Stomach (tissue), 4 donors: Measurements from ENCODE around the gene MBNL2.

ENCODE experiments used
- EP300 ChIP-seq: sonication (generic); formaldehyde crosslinking; IDR thresholded peaks from one replicate; pipeline ENCODE4 v1.6.1; 2017; ENCODE audit warnings: antibody characterized with exemption
- POLR2AphosphoS5 ChIP-seq, 3 donors: sonication (generic); formaldehyde crosslinking; IDR thresholded peaks; one replicate each; pipeline ENCODE4 v1.6.1; 2016; ENCODE audit warnings: antibody characterized with exemption in 3 of 3
- TF ChIP-seq, protein P1 (sequence below), 7 experiments: fragments of 450-650 bp in 4 of 7; fragments of 200-600 bp in 3 of 7; sonication (generic) in 3 of 7; IDR thresholded peaks; one replicate each; pipeline ENCODE4 v1.5.1; 2016 to 2019; ENCODE audit warnings: antibody characterized with exemption in 7 of 7, control low read depth in 2 of 7, mild to moderate bottlenecking in 1 of 7

DNA sequence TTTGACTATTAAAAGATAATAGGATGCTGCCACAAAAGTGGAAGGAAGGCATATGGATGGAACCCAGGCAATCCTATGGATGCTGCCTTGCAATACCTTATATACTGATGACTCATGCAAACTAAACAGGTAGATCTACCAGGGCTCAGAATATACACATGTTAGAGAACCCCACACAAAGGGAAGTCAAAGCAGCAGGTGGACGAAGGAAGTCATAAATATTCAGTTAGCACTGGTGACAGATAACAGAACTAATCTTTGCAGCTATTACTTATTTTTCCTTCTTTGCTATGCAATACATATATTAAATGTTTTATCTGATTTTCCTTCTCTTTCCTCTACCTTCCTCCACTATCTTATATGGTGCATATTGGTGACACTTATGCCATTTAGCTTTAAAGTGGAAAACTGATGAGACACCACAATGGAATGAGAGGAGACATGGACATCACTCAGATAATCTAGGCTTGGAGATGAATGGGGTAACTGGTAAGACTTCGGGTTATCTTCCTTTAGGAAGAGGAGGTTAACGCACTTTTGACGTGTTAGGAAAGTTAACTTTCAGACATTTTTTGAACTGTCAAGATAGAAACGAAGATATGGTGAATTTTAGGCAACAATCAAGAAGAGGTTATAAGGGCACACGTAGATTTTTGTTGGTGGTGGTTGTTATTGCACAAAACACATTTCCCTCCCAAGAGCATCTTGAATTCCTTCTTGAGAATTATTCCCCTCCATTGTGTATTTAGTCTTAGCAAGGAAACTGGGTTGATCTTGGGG lies 39.8 kb upstream of the MBNL2 start:
- TF ChIP-seq, protein P1, sequence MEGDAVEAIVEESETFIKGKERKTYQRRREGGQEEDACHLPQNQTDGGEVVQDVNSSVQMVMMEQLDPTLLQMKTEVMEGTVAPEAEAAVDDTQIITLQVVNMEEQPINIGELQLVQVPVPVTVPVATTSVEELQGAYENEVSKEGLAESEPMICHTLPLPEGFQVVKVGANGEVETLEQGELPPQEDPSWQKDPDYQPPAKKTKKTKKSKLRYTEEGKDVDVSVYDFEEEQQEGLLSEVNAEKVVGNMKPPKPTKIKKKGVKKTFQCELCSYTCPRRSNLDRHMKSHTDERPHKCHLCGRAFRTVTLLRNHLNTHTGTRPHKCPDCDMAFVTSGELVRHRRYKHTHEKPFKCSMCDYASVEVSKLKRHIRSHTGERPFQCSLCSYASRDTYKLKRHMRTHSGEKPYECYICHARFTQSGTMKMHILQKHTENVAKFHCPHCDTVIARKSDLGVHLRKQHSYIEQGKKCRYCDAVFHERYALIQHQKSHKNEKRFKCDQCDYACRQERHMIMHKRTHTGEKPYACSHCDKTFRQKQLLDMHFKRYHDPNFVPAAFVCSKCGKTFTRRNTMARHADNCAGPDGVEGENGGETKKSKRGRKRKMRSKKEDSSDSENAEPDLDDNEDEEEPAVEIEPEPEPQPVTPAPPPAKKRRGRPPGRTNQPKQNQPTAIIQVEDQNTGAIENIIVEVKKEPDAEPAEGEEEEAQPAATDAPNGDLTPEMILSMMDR (IDR thresholded peaks at IDR 0.05), result no peak
- TF ChIP-seq EP300, result no peak
- TF ChIP-seq POLR2AphosphoS5 (IDR thresholded peaks at IDR 0.05), result no peak
